ENCODE data around the gene MPDZ. TPM values are rescaled to one million over a fixed set of nuclear protein-coding genes. Genes with fewer than 3 reads are reported as not detected.

Gene MPDZ
- total RNA-seq, 2 donors from 2014 or later: 26.9 to 61.5 TPM

GRCh38 chr9:13296972-13297371 is 17.5 kb upstream of the MPDZ start:
- no peak overlapping the region for H3K27ac ChIP-seq
- no peaks in the 10 kb centered on the region for H3K36me3 ChIP-seq
- no peaks in the 10 kb centered on the region for H3K27me3 ChIP-seq (replicated peaks; ENCODE audit: insufficient read depth)
- DNase-seq (ENCODE audit: low spot score): no peak
- WGBS: 95% methylated on average over 1 of the region's 1 CpG
- intact Hi-C loops (cut with DNase I): no loop called here
- TF ChIP-seq, protein P1, sequence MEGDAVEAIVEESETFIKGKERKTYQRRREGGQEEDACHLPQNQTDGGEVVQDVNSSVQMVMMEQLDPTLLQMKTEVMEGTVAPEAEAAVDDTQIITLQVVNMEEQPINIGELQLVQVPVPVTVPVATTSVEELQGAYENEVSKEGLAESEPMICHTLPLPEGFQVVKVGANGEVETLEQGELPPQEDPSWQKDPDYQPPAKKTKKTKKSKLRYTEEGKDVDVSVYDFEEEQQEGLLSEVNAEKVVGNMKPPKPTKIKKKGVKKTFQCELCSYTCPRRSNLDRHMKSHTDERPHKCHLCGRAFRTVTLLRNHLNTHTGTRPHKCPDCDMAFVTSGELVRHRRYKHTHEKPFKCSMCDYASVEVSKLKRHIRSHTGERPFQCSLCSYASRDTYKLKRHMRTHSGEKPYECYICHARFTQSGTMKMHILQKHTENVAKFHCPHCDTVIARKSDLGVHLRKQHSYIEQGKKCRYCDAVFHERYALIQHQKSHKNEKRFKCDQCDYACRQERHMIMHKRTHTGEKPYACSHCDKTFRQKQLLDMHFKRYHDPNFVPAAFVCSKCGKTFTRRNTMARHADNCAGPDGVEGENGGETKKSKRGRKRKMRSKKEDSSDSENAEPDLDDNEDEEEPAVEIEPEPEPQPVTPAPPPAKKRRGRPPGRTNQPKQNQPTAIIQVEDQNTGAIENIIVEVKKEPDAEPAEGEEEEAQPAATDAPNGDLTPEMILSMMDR (IDR thresholded peaks at IDR 0.05): no peak
- TF ChIP-seq POLR2AphosphoS5 (IDR thresholded peaks at IDR 0.05) (no peak), POLR2A (IDR thresholded peaks at IDR 0.05) (no peak)
- H3K9me3 ChIP-seq: no peaks in the 10 kb centered on the region
- no peaks in the 10 kb centered on the region for H3K4me1 ChIP-seq (replicated peaks)
- H3K4me3 ChIP-seq: no peak overlapping the region

DNA sequence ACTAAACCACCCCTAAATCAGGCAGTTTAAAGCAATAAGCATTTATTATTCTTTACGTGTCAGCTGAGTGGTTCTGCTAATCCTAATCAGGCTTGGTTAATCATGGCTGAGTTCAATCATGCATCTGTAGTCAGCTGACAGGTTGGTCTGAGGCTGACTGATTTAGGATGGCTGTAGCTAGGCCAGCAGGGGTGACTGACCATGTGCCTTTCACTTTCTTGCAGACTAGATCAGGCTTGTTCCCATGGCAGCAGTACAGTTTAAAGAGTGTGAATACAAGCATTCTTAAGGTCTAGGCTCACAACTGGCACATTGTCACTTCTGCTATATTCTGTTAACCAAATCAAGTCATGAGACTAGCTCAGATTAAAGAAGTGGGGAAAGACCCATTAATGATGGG is 16.1 kb upstream of the MPDZ start:
- H3K9me3 ChIP-seq: no peaks in the 10 kb centered on the region
- H3K4me1 ChIP-seq (replicated peaks): no peaks in the 10 kb centered on the region
- H3K27me3 ChIP-seq (replicated peaks; ENCODE audit: insufficient read depth): no peaks in the 10 kb centered on the region
- H3K36me3 ChIP-seq: no peaks in the 10 kb centered on the region
- no peak for DNase-seq (ENCODE audit: low spot score)
- TF ChIP-seq, protein P1 (IDR thresholded peaks at IDR 0.05): no peak
- TF ChIP-seq POLR2AphosphoS5 (IDR thresholded peaks at IDR 0.05) (no peak), POLR2A (IDR thresholded peaks at IDR 0.05) (no peak)
- 96% methylated on average over 1 of the region's 1 CpG for WGBS
- no peak overlapping the region for H3K4me3 ChIP-seq
- no peak overlapping the region for H3K27ac ChIP-seq
- intact Hi-C loops (cut with DNase I): no loop called here

- H3K36me3 ChIP-seq: no peaks in the 10 kb centered on the region
- no peaks in the 10 kb centered on the region for H3K9me3 ChIP-seq
- H3K27me3 ChIP-seq (replicated peaks; ENCODE audit: insufficient read depth): no peaks in the 10 kb centered on the region
- no peak for TF ChIP-seq POLR2AphosphoS5 (IDR thresholded peaks at IDR 0.05)
- TF ChIP-seq, protein P1 (IDR thresholded peaks at IDR 0.05): no peak
- no peak for TF ChIP-seq POLR2A (IDR thresholded peaks at IDR 0.05)
- 64% methylated on average over 2 of the region's 2 CpGs for WGBS
- H3K4me1 ChIP-seq (replicated peaks): no peaks in the 10 kb centered on the region
- intact Hi-C loops (cut with DNase I): no loop called here
- no peak for DNase-seq (ENCODE audit: low spot score)
- H3K4me3 ChIP-seq: no peak overlapping the region
- no peak overlapping the region for H3K27ac ChIP-seq
Measured at GRCh38 chr9:13292782-13293181, 13.3 kb upstream of the MPDZ start.

DNA sequence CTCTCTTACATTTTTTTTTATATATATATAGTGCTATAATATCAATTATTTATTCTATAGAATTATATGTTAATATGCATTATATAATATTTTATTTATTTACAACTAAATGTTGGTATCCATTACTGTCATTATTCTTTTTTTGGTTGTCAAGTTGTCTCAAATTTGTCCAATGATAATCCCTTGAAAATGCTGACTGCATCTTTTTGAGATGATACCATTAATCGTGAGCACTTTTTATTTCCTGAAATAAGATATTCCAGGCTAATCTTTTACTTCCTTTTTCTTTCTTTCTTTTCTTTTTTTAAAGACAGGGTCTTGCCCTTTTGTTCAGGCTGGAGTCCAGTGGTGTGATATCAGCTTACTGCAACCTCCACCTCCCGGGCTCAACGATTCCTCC is 12.7 kb upstream of the MPDZ start:
- no peaks in the 10 kb centered on the region for H3K36me3 ChIP-seq
- 94% methylated on average over 3 of the region's 3 CpGs for WGBS
- H3K27ac ChIP-seq: no peak overlapping the region
- no peak for DNase-seq (ENCODE audit: low spot score)
- no peaks in the 10 kb centered on the region for H3K4me1 ChIP-seq (replicated peaks)
- TF ChIP-seq POLR2A (IDR thresholded peaks at IDR 0.05) (no peak), POLR2AphosphoS5 (IDR thresholded peaks at IDR 0.05) (no peak)
- TF ChIP-seq, protein P1 (IDR thresholded peaks at IDR 0.05): no peak
- H3K27me3 ChIP-seq (replicated peaks; ENCODE audit: insufficient read depth): no peaks in the 10 kb centered on the region
- no peaks in the 10 kb centered on the region for H3K9me3 ChIP-seq
- intact Hi-C loops (cut with DNase I): no loop called here
- H3K4me3 ChIP-seq: no peak overlapping the region

DNA sequence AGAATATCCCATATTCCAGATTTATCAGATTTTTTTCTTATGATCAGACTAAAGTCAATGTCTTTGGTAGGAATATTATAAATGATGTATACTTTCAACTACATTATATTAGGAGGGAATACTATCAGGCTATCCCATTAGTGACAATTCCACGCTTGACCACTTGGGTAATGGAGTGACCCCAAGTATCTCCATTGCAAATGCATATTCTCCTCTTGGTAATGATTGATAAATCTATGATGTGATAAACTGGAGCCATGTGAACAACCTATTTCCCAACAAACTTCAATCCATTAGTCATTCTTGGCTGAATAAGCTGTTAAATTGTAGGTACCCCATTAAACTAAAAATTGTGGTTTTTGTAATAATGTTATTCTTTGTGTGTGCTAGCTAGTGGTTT is 12.2 kb upstream of the MPDZ start:
- TF ChIP-seq, protein P1 (IDR thresholded peaks at IDR 0.05): no peak
- TF ChIP-seq POLR2AphosphoS5 (IDR thresholded peaks at IDR 0.05) (no peak), POLR2A (IDR thresholded peaks at IDR 0.05) (no peak)
- no peaks in the 10 kb centered on the region for H3K36me3 ChIP-seq
- intact Hi-C loops (cut with DNase I): no loop called here
- no peaks in the 10 kb centered on the region for H3K4me1 ChIP-seq (replicated peaks)
- H3K9me3 ChIP-seq: no peaks in the 10 kb centered on the region
- DNase-seq (ENCODE audit: low spot score): no peak
- no peak overlapping the region for H3K4me3 ChIP-seq
- no peaks in the 10 kb centered on the region for H3K27me3 ChIP-seq (replicated peaks; ENCODE audit: insufficient read depth)
- WGBS: 90% methylated on average over 1 of the region's 1 CpG
- no peak overlapping the region for H3K27ac ChIP-seq
